K562 (cell line): ENCODE data around the gene GRWD1. TPM values are rescaled to one million over a fixed set of nuclear protein-coding genes. Genes with fewer than 3 reads are reported as not detected.

Source experiments
- ADNP ChIP-seq: fragments of 200-800 bp; sonication (Bioruptor generic); IDR thresholded peaks from 2 replicates; pipeline ENCODE4 v1.6.1; 2016; ENCODE audit warnings: missing genetic modification characterization, missing compliant biosample characterization
- ATF7 ChIP-seq: fragments of 450-650 bp; IDR thresholded peaks from 2 replicates; pipeline ENCODE4 v1.7.1; 2014; ENCODE audit warnings: mild to moderate bottlenecking, moderate library complexity
- CREB1 ChIP-seq, 2 experiments: sonication (generic) in 1 of 2; formaldehyde crosslinking in 1 of 2; IDR thresholded peaks; 2 replicates each; pipeline versions ENCODE4 v1.6.1 to v1.8.0; 2012 to 2022; ENCODE audit warnings: inconsistent platforms in 1 of 2, mild to moderate bottlenecking in 1 of 2, missing genetic modification reagents in 1 of 2, moderate library complexity in 1 of 2
- DMBX1 ChIP-seq: fragments of 250-450 bp; sonication (Bioruptor Pico); IDR thresholded peaks from 2 replicates; pipeline ENCODE4 v1.8.0; 2022; ENCODE audit warnings: inconsistent platforms, mild to moderate bottlenecking, moderate library complexity, borderline replicate concordance
- FIP1L1 ChIP-seq: fragments of 200-400 bp; formaldehyde crosslinking; IDR thresholded peaks from 2 replicates; pipeline ENCODE4 v1.6.1; 2018; ENCODE audit warnings: mild to moderate bottlenecking, low read depth, low read length; ENCODE audit not compliant: poor library complexity, severe bottlenecking
- HMG20A ChIP-seq: fragments of 450-650 bp; formaldehyde crosslinking; conservative IDR thresholded peaks from 2 replicates; pipeline ENCODE4 v1.4.0; 2020; ENCODE audit warnings: mild to moderate bottlenecking, mixed read lengths
- MAFK ChIP-seq: IDR thresholded peaks from 2 replicates; pipeline ENCODE4 v1.6.1; 2011; ENCODE audit warnings: low read length, improper control_type of control experiment
- MTA2 ChIP-seq: fragments of 450-650 bp; IDR thresholded peaks from 2 replicates; pipeline ENCODE4 v1.6.1; 2016; ENCODE audit warnings: low read depth
- NEUROD1 ChIP-seq: fragments of 150-350 bp; IDR thresholded peaks from 2 replicates; pipeline ENCODE4 v1.6.1; 2014; ENCODE audit warnings: borderline replicate concordance, low read length, low read depth; ENCODE audit not compliant: partially characterized antibody
- NFXL1 ChIP-seq: fragments of 450-650 bp; formaldehyde crosslinking; IDR thresholded peaks from 2 replicates; pipeline ENCODE4 v1.4.0; 2021; ENCODE audit warnings: mild to moderate bottlenecking
- NR3C1 ChIP-seq: sonication (generic); formaldehyde crosslinking; IDR thresholded peaks from 2 replicates; pipeline ENCODE4 v1.8.1; 2022; ENCODE audit warnings: missing genetic modification reagents
- RAD51 ChIP-seq: fragments of 450-650 bp; IDR thresholded peaks from 2 replicates; pipeline ENCODE4 v1.7.1; 2016; ENCODE audit warnings: low read depth, mild to moderate bottlenecking, borderline replicate concordance
- RBM14 ChIP-seq: fragments of 200-400 bp; formaldehyde crosslinking; IDR thresholded peaks from 2 replicates; pipeline ENCODE4 v1.6.1; 2018; ENCODE audit warnings: low read depth, mild to moderate bottlenecking, low read length, moderate library complexity, borderline replicate concordance; ENCODE audit not compliant: insufficient read depth
- RFX7 ChIP-seq: fragments of 250-450 bp; sonication (Bioruptor Pico); IDR thresholded peaks from 2 replicates; pipeline ENCODE4 v1.5.1; 2021; ENCODE audit warnings: mild to moderate bottlenecking
- SAFB ChIP-seq: fragments of 200-400 bp; formaldehyde crosslinking; IDR thresholded peaks from 2 replicates; pipeline ENCODE4 v1.6.1; 2017; ENCODE audit warnings: low read depth, low read length, borderline replicate concordance
- SMARCC2 ChIP-seq: fragments of 450-650 bp; IDR thresholded peaks from 2 replicates; pipeline ENCODE4 v1.6.1; 2017; ENCODE audit warnings: antibody characterized with exemption, moderate library complexity, mild to moderate bottlenecking, low read depth
- STAT5A ChIP-seq: IDR thresholded peaks from 2 replicates; pipeline ENCODE4 v1.6.1; 2012; ENCODE audit warnings: low read length, inconsistent platforms, borderline replicate concordance
- TAF9B ChIP-seq: fragments of 450-650 bp; IDR thresholded peaks from 2 replicates; pipeline ENCODE4 v1.6.1; 2018; ENCODE audit warnings: mild to moderate bottlenecking; ENCODE audit not compliant: partially characterized antibody
- TCF3 ChIP-seq: sonication (generic); formaldehyde crosslinking; IDR thresholded peaks from 2 replicates; pipeline ENCODE4 v1.4.0; 2020; ENCODE audit warnings: mild to moderate bottlenecking, missing genetic modification reagents
- ZBTB34 ChIP-seq: fragments of 250-450 bp; sonication (Bioruptor Pico); IDR thresholded peaks from 2 replicates; pipeline ENCODE4 v1.8.0; 2021; ENCODE audit warnings: mild to moderate bottlenecking, moderate library complexity
- ZFP30 ChIP-seq: fragments of 250-450 bp; sonication (Bioruptor Pico); IDR thresholded peaks from 2 replicates; pipeline ENCODE4 v1.8.0; 2022; ENCODE audit warnings: moderate library complexity, mild to moderate bottlenecking, inconsistent platforms, borderline replicate concordance
- polyA plus RNA-seq, 8 experiments: library from polyadenylated mRNA; depleted of rRNA in 4 of 8; stranded (reverse) in 5 of 8; unstranded in 3 of 8; fragments of >200 nt; fragmentation: Nextera tagmentation in 2 of 8; fragmentation: Illumina TruSeq in 1 of 8; extraction: Ambion mirVana in 2 of 8; extraction: Trizol in 1 of 8; gene quantifications; 2 replicates each; pipeline versions ENCODE4 v1.2.1 to v1.2.3, GENCODE V29; 2011 to 2014; ENCODE audit warnings: inconsistent platforms in 1 of 8, missing spikeins in 1 of 8
- total RNA-seq, 7 experiments: library from RNA; depleted of rRNA in 6 of 7; stranded (reverse); fragments of >200 nt in 6 of 7; fragmentation: Illumina TruSeq in 2 of 7; extraction: Trizol in 2 of 7; gene quantifications; 2 replicates each; pipeline versions ENCODE4 v1.2.1 to v1.2.3, GENCODE V29; 2011 to 2021; ENCODE audit warnings: low replicate concordance in 1 of 7
- TF ChIP-seq, protein P1 (sequence below): sonication (generic); formaldehyde crosslinking; IDR thresholded peaks from 2 replicates; pipeline ENCODE4 v1.8.0; 2022; ENCODE audit warnings: mild to moderate bottlenecking, low read depth, missing genetic modification reagents
- TF ChIP-seq, protein P2 (sequence below), 2 experiments: fragments of 450-650 bp in 1 of 2; sonication (generic) in 1 of 2; formaldehyde crosslinking; conservative IDR thresholded peaks; 2 replicates each; pipeline versions ENCODE4 v1.4.0 to v1.8.1; 2020 to 2022; ENCODE audit warnings: mild to moderate bottlenecking in 1 of 2, missing genetic modification reagents in 1 of 2
- TF ChIP-seq, protein P3 (sequence below): fragments of 250-450 bp; sonication (Bioruptor Pico); IDR thresholded peaks from 2 replicates; pipeline ENCODE4 v1.8.0; 2021; ENCODE audit warnings: borderline replicate concordance, mild to moderate bottlenecking, moderate library complexity; ENCODE audit not compliant: poor library complexity, severe bottlenecking

Gene GRWD1
- total and polyA plus RNA-seq, 9 of the 15 experiments (the other 6 are each of a cell fraction or from before 2014, with no cell fraction given) = 1.5 to 87.2 (median 24.5) TPM

- TF ChIP-seq, protein P1, sequence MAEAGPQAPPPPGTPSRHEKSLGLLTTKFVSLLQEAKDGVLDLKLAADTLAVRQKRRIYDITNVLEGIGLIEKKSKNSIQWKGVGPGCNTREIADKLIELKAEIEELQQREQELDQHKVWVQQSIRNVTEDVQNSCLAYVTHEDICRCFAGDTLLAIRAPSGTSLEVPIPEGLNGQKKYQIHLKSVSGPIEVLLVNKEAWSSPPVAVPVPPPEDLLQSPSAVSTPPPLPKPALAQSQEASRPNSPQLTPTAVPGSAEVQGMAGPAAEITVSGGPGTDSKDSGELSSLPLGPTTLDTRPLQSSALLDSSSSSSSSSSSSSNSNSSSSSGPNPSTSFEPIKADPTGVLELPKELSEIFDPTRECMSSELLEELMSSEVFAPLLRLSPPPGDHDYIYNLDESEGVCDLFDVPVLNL = no peak
- TF ChIP-seq NEUROD1 = peak; percentile 34
- TF ChIP-seq ADNP (tag) = no peak
- no peak for TF ChIP-seq TAF9B
- TF ChIP-seq STAT5A = no peak
- no peak for TF ChIP-seq CREB1 (IDR thresholded peaks at IDR 0.05)
- no peak; the same call in 1 of the 2 replicates for TF ChIP-seq CREB1 (CRISPR knock-in tag; IDR thresholded peaks at IDR 0.05)
- TF ChIP-seq NR3C1 (CRISPR knock-in tag) = no peak
- TF ChIP-seq, protein P2, sequence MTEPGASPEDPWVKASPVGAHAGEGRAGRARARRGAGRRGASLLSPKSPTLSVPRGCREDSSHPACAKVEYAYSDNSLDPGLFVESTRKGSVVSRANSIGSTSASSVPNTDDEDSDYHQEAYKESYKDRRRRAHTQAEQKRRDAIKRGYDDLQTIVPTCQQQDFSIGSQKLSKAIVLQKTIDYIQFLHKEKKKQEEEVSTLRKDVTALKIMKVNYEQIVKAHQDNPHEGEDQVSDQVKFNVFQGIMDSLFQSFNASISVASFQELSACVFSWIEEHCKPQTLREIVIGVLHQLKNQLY (CRISPR knock-in tag; conservative IDR thresholded peaks at IDR 0.05) = no peak
- TF ChIP-seq RFX7 (CRISPR knock-in tag) = no peak
- TF ChIP-seq HMG20A = no peak
- no peak for TF ChIP-seq RBM14
- TF ChIP-seq ZFP30 (CRISPR knock-in tag) = no peak
- TF ChIP-seq, protein P3, sequence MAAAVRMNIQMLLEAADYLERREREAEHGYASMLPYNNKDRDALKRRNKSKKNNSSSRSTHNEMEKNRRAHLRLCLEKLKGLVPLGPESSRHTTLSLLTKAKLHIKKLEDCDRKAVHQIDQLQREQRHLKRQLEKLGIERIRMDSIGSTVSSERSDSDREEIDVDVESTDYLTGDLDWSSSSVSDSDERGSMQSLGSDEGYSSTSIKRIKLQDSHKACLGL (CRISPR knock-in tag) = no peak
- TF ChIP-seq TCF3 (CRISPR knock-in tag) = no peak
- TF ChIP-seq NFXL1 (CRISPR knock-in tag) = no peak
- TF ChIP-seq FIP1L1 = no peak
- no peak for TF ChIP-seq MAFK
- no peak for TF ChIP-seq ZBTB34 (CRISPR knock-in tag)
- peak; percentile 99 for TF ChIP-seq RAD51
- no peak for TF ChIP-seq SMARCC2
- TF ChIP-seq DMBX1 (CRISPR knock-in tag) = no peak
- peak; percentile 28; the same call in 1 of the 2 replicates for TF ChIP-seq MTA2
- peak; percentile 63; the same call in 1 of the 2 replicates for TF ChIP-seq ATF7
- no peak for TF ChIP-seq SAFB
Measured at GRCh38 chr19:48501494-48502349, 55.9 kb downstream of the GRWD1 start (continued).
